Suprapubic skin (tissue), 4 donors: ENCODE measurements around the gene RAD54L. TPM values are rescaled to one million over a fixed set of nuclear protein-coding genes. Genes with fewer than 3 reads are reported as not detected.

ENCODE experiments used
- DNase-seq, 2 donors: peaks; one replicate each; pipeline ENCODE4 v3.0.0-alpha.2; 2019; ENCODE audit warnings: low spot score in 2 of 2
- H3K27ac ChIP-seq: fragments of 200-600 bp; sonication (generic); one replicate; pipeline ENCODE4 v1.5.1; 2019
- H3K27me3 ChIP-seq: fragments of 200-600 bp; sonication (generic); one replicate; pipeline ENCODE4 v1.5.1; 2019
- H3K36me3 ChIP-seq: fragments of 200-600 bp; sonication (generic); one replicate; pipeline ENCODE4 v1.5.1; 2019
- H3K4me1 ChIP-seq: fragments of 200-600 bp; sonication (generic); one replicate; pipeline ENCODE4 v1.5.1; 2019
- H3K4me3 ChIP-seq: fragments of 200-600 bp; sonication (generic); one replicate; pipeline ENCODE4 v1.5.1; 2019; ENCODE audit warnings: mild to moderate bottlenecking
- H3K9me3 ChIP-seq: fragments of 200-600 bp; sonication (generic); one replicate; pipeline ENCODE4 v1.5.1; 2019
- EP300 ChIP-seq: sonication (generic); formaldehyde crosslinking; IDR thresholded peaks from one replicate; pipeline ENCODE4 v1.6.1; 2017; ENCODE audit warnings: antibody characterized with exemption
- POLR2A ChIP-seq, 2 donors: fragments of 450-650 bp; IDR thresholded peaks; one replicate each; pipeline ENCODE4 v1.6.1; 2017; ENCODE audit warnings: antibody characterized with exemption in 2 of 2, mild to moderate bottlenecking in 2 of 2, moderate library complexity in 2 of 2
- POLR2AphosphoS5 ChIP-seq, 3 donors: sonication (generic); formaldehyde crosslinking; IDR thresholded peaks; one replicate each; pipeline ENCODE4 v1.6.1; 2017; ENCODE audit warnings: antibody characterized with exemption in 3 of 3
- WGBS: methylation state at CpG from one replicate; pipeline ENCODE4 v1.1.5; 2018; 5-methylcytosine and 5-hydroxymethylcytosine counted together
- total RNA-seq, 4 donors: library from RNA; depleted of rRNA; stranded (reverse); fragments of >200 nt; gene quantifications; one replicate each; pipeline ENCODE4 v1.1.0, GENCODE V29; 2016
- TF ChIP-seq, protein P1 (sequence below), 2 donors: fragments of 200-600 bp in 1 of 2; fragments of 450-650 bp in 1 of 2; sonication (generic) in 1 of 2; IDR thresholded peaks; one replicate each; pipeline ENCODE4 v1.5.1; 2016 to 2019; ENCODE audit warnings: antibody characterized with exemption in 2 of 2, mild to moderate bottlenecking in 1 of 2, moderate library complexity in 1 of 2

RAD54L gene
- total RNA-seq, 4 donors from 2014 or later: 1.1 to 6.1 (median 2.1) TPM

GRCh38 chr1:46256523-46256922 is 9.0 kb downstream of the RAD54L start:
- WGBS: 91% methylated on average over 2 of the region's 2 CpGs
- H3K4me3 ChIP-seq: no peak overlapping the region
- no peak overlapping the region for H3K27ac ChIP-seq
- peaks cover 6% of the 10 kb centered on the region for H3K36me3 ChIP-seq
- TF ChIP-seq, protein P1, sequence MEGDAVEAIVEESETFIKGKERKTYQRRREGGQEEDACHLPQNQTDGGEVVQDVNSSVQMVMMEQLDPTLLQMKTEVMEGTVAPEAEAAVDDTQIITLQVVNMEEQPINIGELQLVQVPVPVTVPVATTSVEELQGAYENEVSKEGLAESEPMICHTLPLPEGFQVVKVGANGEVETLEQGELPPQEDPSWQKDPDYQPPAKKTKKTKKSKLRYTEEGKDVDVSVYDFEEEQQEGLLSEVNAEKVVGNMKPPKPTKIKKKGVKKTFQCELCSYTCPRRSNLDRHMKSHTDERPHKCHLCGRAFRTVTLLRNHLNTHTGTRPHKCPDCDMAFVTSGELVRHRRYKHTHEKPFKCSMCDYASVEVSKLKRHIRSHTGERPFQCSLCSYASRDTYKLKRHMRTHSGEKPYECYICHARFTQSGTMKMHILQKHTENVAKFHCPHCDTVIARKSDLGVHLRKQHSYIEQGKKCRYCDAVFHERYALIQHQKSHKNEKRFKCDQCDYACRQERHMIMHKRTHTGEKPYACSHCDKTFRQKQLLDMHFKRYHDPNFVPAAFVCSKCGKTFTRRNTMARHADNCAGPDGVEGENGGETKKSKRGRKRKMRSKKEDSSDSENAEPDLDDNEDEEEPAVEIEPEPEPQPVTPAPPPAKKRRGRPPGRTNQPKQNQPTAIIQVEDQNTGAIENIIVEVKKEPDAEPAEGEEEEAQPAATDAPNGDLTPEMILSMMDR (IDR thresholded peaks at IDR 0.05): no peak
- no peak for TF ChIP-seq POLR2A (IDR thresholded peaks at IDR 0.05)
- no peak for TF ChIP-seq EP300
- TF ChIP-seq POLR2AphosphoS5 (IDR thresholded peaks at IDR 0.05): no peak
- no peak for DNase-seq
- no peaks in the 10 kb centered on the region for H3K27me3 ChIP-seq
- no peaks in the 10 kb centered on the region for H3K4me1 ChIP-seq
- H3K9me3 ChIP-seq: no peaks in the 10 kb centered on the region

DNA sequence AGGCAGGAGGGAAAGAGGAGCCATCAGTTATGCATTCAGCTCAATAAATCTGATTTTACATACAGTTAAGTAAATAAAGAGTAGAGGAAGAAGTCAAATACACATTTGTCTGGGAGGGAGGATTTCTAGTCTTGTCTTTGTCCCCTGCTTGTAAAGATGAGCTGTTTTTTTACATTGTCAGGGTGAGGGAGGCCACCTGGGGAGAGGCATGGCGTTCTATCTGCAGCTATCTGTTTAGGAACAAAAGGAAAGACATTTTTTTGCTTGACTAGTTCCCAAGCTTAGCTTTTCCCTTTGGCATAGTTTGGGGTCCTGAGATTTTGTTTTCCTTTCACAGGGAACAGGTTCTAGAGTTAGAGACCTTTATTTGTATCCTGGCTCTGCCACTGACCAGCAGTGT is 14.9 kb downstream of the RAD54L start:
- H3K36me3 ChIP-seq: peaks cover 6% of the 10 kb centered on the region
- H3K4me3 ChIP-seq: no peak overlapping the region
- no peaks in the 10 kb centered on the region for H3K9me3 ChIP-seq
- no peaks in the 10 kb centered on the region for H3K4me1 ChIP-seq
- no peaks in the 10 kb centered on the region for H3K27me3 ChIP-seq
- WGBS: 92% methylated on average over 1 of the region's 1 CpG
- H3K27ac ChIP-seq: no peak overlapping the region
- TF ChIP-seq EP300: no peak
- no peak for DNase-seq

- Histone ChIP-seq H3K27me3 (no peaks in the 10 kb centered on the region), H3K36me3 (peaks cover 6% of the 10 kb centered on the region), H3K9me3 (no peaks in the 10 kb centered on the region), H3K4me1 (no peaks in the 10 kb centered on the region), H3K27ac (no peak overlapping the region), H3K4me3 (no peak overlapping the region)
- WGBS: 90% methylated on average over 2 of the region's 2 CpGs
- DNase-seq: no peak
- TF ChIP-seq, protein P1 (IDR thresholded peaks at IDR 0.05): no peak
- TF ChIP-seq POLR2A (IDR thresholded peaks at IDR 0.05) (no peak), EP300 (no peak), POLR2AphosphoS5 (IDR thresholded peaks at IDR 0.05) (no peak)
Observed at GRCh38 chr1:46263146-46263545, 15.6 kb downstream of the RAD54L start.

DNA sequence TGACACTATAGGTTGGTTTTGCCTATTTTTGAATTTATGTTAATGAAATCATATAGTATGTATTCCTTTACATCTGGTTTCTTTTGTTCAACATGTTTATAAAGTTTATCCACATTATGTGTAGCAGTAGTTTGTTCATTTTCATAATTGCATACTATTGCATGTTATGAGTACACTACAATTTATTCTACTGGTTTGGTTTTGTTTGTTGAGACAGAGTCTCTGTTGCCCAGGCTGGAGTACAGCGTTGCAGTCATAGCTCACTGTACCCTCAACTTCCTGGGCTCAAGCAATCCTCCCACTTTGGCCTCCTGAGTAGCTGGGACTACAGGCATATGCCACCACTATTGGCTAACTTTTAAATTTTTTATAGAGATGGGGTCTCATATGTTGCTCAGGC is 21.0 kb downstream of the RAD54L start:
- DNase-seq: no peak
- Histone ChIP-seq H3K9me3 (no peaks in the 10 kb centered on the region), H3K27ac (no peak overlapping the region), H3K4me1 (no peaks in the 10 kb centered on the region), H3K27me3 (no peaks in the 10 kb centered on the region), H3K4me3 (no peak overlapping the region), H3K36me3 (no peaks in the 10 kb centered on the region)
- no peak for TF ChIP-seq POLR2AphosphoS5 (IDR thresholded peaks at IDR 0.05)
- TF ChIP-seq, protein P1 (IDR thresholded peaks at IDR 0.05): no peak
- no peak for TF ChIP-seq EP300
- no peak for TF ChIP-seq POLR2A (IDR thresholded peaks at IDR 0.05)
- WGBS: 100% methylated on average over 1 of the region's 1 CpG

DNA sequence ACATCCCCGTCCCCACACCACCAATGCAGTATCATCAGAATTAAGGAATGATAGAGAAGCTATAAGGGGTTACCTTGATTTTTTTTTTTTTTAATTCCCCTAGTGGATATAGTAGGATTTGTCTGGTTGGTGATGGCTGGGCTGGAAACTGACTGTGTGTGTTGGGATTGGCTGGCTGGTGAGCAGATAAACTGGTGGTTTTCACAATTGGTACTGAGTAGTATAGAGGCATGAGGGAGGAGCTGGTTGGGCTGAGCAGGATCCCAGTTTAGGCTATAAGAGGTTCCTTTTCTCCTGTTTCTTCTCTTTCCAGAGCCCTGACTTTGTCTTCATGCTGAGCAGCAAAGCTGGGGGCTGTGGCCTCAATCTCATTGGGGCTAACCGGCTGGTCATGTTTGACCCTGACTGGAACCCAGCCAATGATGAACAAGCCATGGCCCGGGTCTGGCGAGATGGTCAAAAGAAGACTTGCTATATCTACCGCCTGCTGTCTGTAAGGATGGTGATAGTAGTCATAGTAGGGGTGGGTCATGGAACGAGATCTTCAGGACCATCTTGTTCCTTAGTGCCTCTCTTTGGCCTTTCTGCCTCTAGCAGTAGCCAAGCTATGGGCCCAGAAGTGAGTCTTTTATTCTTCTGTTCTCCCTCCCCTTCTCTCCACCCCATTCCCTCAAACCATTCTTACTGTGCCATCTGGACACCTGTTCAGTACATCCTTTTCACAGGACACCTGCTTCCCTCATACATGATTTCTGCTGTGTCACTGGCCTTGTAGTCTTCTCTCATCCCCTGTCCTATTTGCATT is 26.9 kb downstream of the RAD54L start:
- no peak for DNase-seq
- H3K27me3 ChIP-seq: no peaks in the 10 kb centered on the region
- H3K27ac ChIP-seq: no peak overlapping the region
- H3K4me3 ChIP-seq: no peak overlapping the region
- no peaks in the 10 kb centered on the region for H3K9me3 ChIP-seq
- WGBS: 94% methylated on average over 6 of the region's 6 CpGs
- H3K36me3 ChIP-seq: peaks cover 19% of the 10 kb centered on the region
- no peak for TF ChIP-seq EP300
- TF ChIP-seq, protein P1 (IDR thresholded peaks at IDR 0.05): no peak
- no peak for TF ChIP-seq POLR2A (IDR thresholded peaks at IDR 0.05)
- TF ChIP-seq POLR2AphosphoS5 (IDR thresholded peaks at IDR 0.05): no peak
- H3K4me1 ChIP-seq: no peaks in the 10 kb centered on the region

DNA sequence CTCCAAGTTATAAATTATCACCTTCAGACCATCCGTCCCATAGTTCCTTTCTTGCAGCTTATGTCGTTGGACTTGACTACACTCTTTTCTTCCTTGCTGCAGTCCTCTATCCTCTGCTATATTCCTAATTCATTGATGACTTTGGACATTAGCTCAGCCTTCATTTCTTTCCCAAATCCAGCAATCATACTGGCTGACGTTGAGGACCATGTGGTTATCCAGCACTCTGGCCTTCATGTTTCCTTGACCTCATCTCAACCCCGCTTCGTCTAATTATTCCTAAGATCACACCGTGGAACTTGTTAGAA is 27.4 kb downstream of the RAD54L start:
- no peaks in the 10 kb centered on the region for H3K4me1 ChIP-seq
- WGBS: 94% methylated on average over 6 of the region's 6 CpGs
- H3K9me3 ChIP-seq: no peaks in the 10 kb centered on the region
- H3K4me3 ChIP-seq: no peak overlapping the region
- H3K27ac ChIP-seq: no peak overlapping the region
- TF ChIP-seq, protein P1 (IDR thresholded peaks at IDR 0.05): no peak
- TF ChIP-seq EP300: no peak
- TF ChIP-seq POLR2AphosphoS5 (IDR thresholded peaks at IDR 0.05): no peak
- TF ChIP-seq POLR2A (IDR thresholded peaks at IDR 0.05): no peak
- peaks cover 24% of the 10 kb centered on the region for H3K36me3 ChIP-seq
- no peaks in the 10 kb centered on the region for H3K27me3 ChIP-seq
- no peak for DNase-seq
